SK-N-SH treated with all-trans-retinoic acid at 6 μM for 48 hours (cell line): Measurements from ENCODE around the gene RAMP3.

Experiments used
- ATAC-seq: fragments of 200-7000 bp; cut with Tn5 transposase; 3 replicates; pipeline ENCODE4 v1.9.1; 2020; ENCODE audit warnings: mild to moderate bottlenecking, moderate library complexity
- ARNTL ChIP-seq: fragments of 450-650 bp; formaldehyde crosslinking; IDR thresholded peaks from 2 replicates; pipeline ENCODE4 v1.5.0; 2020; ENCODE audit warnings: low read depth, mild to moderate bottlenecking, moderate library complexity, borderline replicate concordance
- BACH2 ChIP-seq: fragments of 250-450 bp; sonication (Bioruptor Pico); IDR thresholded peaks from 2 replicates; pipeline ENCODE4 v1.9.0; 2021; ENCODE audit warnings: mild to moderate bottlenecking, borderline replicate concordance
- CREB5 ChIP-seq: fragments of 250-450 bp; sonication (Bioruptor Pico); IDR thresholded peaks from 2 replicates; pipeline ENCODE4 v1.5.1; 2020; ENCODE audit warnings: low read depth, mild to moderate bottlenecking, moderate library complexity
- CSDC2 ChIP-seq: fragments of 250-450 bp; sonication (Bioruptor Pico); IDR thresholded peaks from 2 replicates; pipeline ENCODE4 v1.5.0; 2020; ENCODE audit warnings: mild to moderate bottlenecking, moderate library complexity
- ESRRG ChIP-seq: fragments of 250-450 bp; sonication (Bioruptor Pico); IDR thresholded peaks from 2 replicates; pipeline ENCODE4 v1.6.1; 2021; ENCODE audit warnings: mild to moderate bottlenecking
- GLIS3 ChIP-seq: fragments of 250-450 bp; sonication (Bioruptor Pico); IDR thresholded peaks from 2 replicates; pipeline ENCODE4 v1.5.0; 2020; ENCODE audit warnings: mild to moderate bottlenecking, moderate library complexity
- ISL1 ChIP-seq: fragments of 250-450 bp; sonication (Bioruptor Pico); IDR thresholded peaks from 2 replicates; pipeline ENCODE4 v2.1.2; 2022; ENCODE audit warnings: mild to moderate bottlenecking, moderate library complexity
- OSR1 ChIP-seq: fragments of 250-450 bp; sonication (Bioruptor Pico); IDR thresholded peaks from 2 replicates; pipeline ENCODE4 v1.8.0; 2022; ENCODE audit warnings: moderate library complexity, mild to moderate bottlenecking, inconsistent platforms
- PPARA ChIP-seq: fragments of 250-450 bp; sonication (Bioruptor Pico); IDR thresholded peaks from 2 replicates; pipeline ENCODE4 v1.5.0; 2020; ENCODE audit warnings: mild to moderate bottlenecking, borderline replicate concordance
- RARB ChIP-seq: fragments of 250-450 bp; sonication (Bioruptor Pico); IDR thresholded peaks from 2 replicates; pipeline ENCODE4 v1.8.0; 2021; ENCODE audit warnings: mild to moderate bottlenecking, moderate library complexity
- SNAI2 ChIP-seq: fragments of 250-450 bp; sonication (Bioruptor Pico); IDR thresholded peaks from 2 replicates; pipeline ENCODE4 v1.5.0; 2020; ENCODE audit warnings: mild to moderate bottlenecking, moderate library complexity
- TCF4 ChIP-seq: fragments of 250-450 bp; sonication (Bioruptor Pico); IDR thresholded peaks from 2 replicates; pipeline ENCODE4 v1.8.0; 2021; ENCODE audit warnings: mild to moderate bottlenecking, moderate library complexity, borderline replicate concordance
- TOX ChIP-seq: fragments of 250-450 bp; sonication (Bioruptor Pico); IDR thresholded peaks from 2 replicates; pipeline ENCODE4 v1.8.0; 2021; ENCODE audit warnings: mild to moderate bottlenecking, moderate library complexity, borderline replicate concordance
- TSHZ2 ChIP-seq: fragments of 250-450 bp; sonication (Bioruptor Pico); IDR thresholded peaks from 2 replicates; pipeline ENCODE4 v1.5.0; 2020; ENCODE audit warnings: mild to moderate bottlenecking, moderate library complexity
- ZC3H10 ChIP-seq: fragments of 250-450 bp; sonication (Bioruptor Pico); IDR thresholded peaks from 2 replicates; pipeline ENCODE4 v1.5.1; 2021; ENCODE audit warnings: mild to moderate bottlenecking, moderate library complexity
- ZFP3 ChIP-seq: fragments of 250-450 bp; sonication (Bioruptor Pico); IDR thresholded peaks from 2 replicates; pipeline ENCODE4 v1.5.0; 2020; ENCODE audit warnings: mild to moderate bottlenecking, moderate library complexity
- ZNF565 ChIP-seq: fragments of 450-650 bp; formaldehyde crosslinking; conservative IDR thresholded peaks from 2 replicates; pipeline ENCODE4 v1.5.0; 2020; ENCODE audit warnings: low read depth, mild to moderate bottlenecking, moderate library complexity
- ZNF70 ChIP-seq: fragments of 450-650 bp; formaldehyde crosslinking; IDR thresholded peaks from 2 replicates; pipeline ENCODE4 v1.5.0; 2020; ENCODE audit warnings: mild to moderate bottlenecking, moderate library complexity
- ZNF8 ChIP-seq: fragments of 450-650 bp; formaldehyde crosslinking; IDR thresholded peaks from 2 replicates; pipeline ENCODE4 v1.5.0; 2020; ENCODE audit warnings: mild to moderate bottlenecking, moderate library complexity
- TF ChIP-seq, protein P1 (sequence below): fragments of 250-450 bp; sonication (Bioruptor Pico); IDR thresholded peaks from 2 replicates; pipeline ENCODE4 v1.5.1; 2021; ENCODE audit warnings: mild to moderate bottlenecking, moderate library complexity
- TF ChIP-seq, protein P2 (sequence below): fragments of 250-450 bp; sonication (Bioruptor Pico); IDR thresholded peaks from 2 replicates; pipeline ENCODE4 v1.8.0; 2021; ENCODE audit warnings: low read depth, mild to moderate bottlenecking, moderate library complexity, borderline replicate concordance

Gene RAMP3

DNA sequence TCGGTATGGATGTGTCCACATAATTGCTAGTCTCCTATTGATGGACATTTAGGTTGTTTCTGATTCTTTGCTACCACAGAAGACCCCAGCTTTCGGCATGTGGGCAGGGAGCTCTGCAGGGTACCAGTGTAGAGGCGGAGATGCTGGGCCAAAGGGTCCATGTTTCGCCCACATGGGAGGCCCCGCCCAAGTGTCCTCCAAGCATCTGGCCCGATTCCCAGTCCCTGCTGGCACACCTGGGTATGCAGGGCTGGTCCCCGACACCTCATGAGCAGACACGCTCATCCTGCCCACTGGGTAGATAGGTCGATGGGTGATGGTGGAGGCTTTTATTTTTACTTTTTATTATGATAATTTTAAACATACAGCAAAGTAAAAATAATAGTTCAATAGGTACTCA is 26.7 kb upstream of the RAMP3 start:
- TF ChIP-seq TCF4 (CRISPR knock-in tag) (no peak), ZNF8 (no peak), TSHZ2 (CRISPR knock-in tag) (no peak), CSDC2 (no peak), ZNF70 (CRISPR knock-in tag) (no peak)
- TF ChIP-seq, protein P1, sequence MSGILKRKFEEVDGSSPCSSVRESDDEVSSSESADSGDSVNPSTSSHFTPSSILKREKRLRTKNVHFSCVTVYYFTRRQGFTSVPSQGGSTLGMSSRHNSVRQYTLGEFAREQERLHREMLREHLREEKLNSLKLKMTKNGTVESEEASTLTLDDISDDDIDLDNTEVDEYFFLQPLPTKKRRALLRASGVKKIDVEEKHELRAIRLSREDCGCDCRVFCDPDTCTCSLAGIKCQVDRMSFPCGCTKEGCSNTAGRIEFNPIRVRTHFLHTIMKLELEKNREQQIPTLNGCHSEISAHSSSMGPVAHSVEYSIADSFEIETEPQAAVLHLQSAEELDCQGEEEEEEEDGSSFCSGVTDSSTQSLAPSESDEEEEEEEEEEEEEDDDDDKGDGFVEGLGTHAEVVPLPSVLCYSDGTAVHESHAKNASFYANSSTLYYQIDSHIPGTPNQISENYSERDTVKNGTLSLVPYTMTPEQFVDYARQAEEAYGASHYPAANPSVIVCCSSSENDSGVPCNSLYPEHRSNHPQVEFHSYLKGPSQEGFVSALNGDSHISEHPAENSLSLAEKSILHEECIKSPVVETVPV = no peak
- no peak for ATAC-seq

- no peak for ATAC-seq
- TF ChIP-seq OSR1 (CRISPR knock-in tag) = no peak
- no peak for TF ChIP-seq ZC3H10 (CRISPR knock-in tag)
- TF ChIP-seq CSDC2 = no peak
- no peak for TF ChIP-seq BACH2 (CRISPR knock-in tag)
- no peak for TF ChIP-seq ARNTL (CRISPR knock-in tag)
- TF ChIP-seq SNAI2 (CRISPR knock-in tag) = no peak
- no peak for TF ChIP-seq RARB (CRISPR knock-in tag)
- TF ChIP-seq PPARA (CRISPR knock-in tag) = no peak
- no peak for TF ChIP-seq TOX
- TF ChIP-seq TSHZ2 (CRISPR knock-in tag) = no peak
These were observed 25.7 kb upstream of the RAMP3 start for GRCh38 chr7:45131891-45132290.

DNA sequence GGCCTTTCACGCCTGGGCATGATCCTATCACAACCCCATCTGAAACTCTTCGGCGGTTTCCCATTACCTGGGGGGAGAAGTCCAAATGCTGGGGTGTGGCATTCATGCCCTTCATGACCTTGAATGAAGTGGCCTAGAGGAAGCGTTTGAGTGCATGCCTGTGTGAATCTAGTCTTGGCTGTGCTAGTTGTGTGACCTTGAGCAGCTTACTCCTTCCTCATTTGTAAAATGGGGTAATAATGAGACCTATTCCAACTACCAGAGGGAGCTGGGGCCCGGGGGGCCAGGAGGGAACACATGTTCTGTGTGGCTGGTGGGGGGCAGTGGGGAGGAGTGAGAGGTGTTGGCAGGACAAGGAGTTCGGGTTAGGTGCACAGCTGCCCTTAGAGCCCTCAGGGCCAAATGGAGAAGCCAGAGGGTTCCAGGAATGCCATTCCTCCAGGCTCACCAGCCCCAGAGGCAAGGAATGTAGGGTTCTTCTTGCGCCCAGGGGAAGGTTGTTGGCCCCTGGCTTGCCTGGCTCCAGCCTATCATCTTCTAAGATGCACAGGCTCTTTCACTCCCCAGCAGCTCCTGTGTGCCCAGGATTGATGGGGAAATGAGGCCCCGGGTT is 24.8 kb upstream of the RAMP3 start:
- no peak for ATAC-seq
- TF ChIP-seq PPARA (CRISPR knock-in tag) (no peak), ZC3H10 (CRISPR knock-in tag) (no peak), CSDC2 (no peak), TCF4 (CRISPR knock-in tag) (no peak), CREB5 (no peak), ESRRG (no peak), ZNF70 (CRISPR knock-in tag) (no peak), ZFP3 (CRISPR knock-in tag) (no peak), SNAI2 (CRISPR knock-in tag) (no peak), ARNTL (CRISPR knock-in tag) (no peak), ZNF565 (CRISPR knock-in tag) (no peak), ISL1 (CRISPR knock-in tag) (no peak), TSHZ2 (CRISPR knock-in tag) (no peak), TOX (no peak), GLIS3 (CRISPR knock-in tag) (no peak), ZNF8 (no peak), OSR1 (CRISPR knock-in tag) (no peak)
- TF ChIP-seq, protein P2, sequence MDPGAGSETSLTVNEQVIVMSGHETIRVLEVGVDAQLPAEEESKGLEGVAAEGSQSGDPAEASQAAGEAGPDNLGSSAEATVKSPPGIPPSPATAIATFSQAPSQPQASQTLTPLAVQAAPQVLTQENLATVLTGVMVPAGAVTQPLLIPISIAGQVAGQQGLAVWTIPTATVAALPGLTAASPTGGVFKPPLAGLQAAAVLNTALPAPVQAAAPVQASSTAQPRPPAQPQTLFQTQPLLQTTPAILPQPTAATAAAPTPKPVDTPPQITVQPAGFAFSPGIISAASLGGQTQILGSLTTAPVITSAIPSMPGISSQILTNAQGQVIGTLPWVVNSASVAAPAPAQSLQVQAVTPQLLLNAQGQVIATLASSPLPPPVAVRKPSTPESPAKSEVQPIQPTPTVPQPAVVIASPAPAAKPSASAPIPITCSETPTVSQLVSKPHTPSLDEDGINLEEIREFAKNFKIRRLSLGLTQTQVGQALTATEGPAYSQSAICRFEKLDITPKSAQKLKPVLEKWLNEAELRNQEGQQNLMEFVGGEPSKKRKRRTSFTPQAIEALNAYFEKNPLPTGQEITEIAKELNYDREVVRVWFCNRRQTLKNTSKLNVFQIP (CRISPR knock-in tag) = no peak
- TF ChIP-seq, protein P1 = no peak
